ENCODE data around the gene PPP6R3.
A peak's percentile ranks its signal among the peaks of the same experiment; 100 is the strongest.

The PPP6R3 gene

GRCh38 chr11:68560216-68560615 lies 99.7 kb downstream of the PPP6R3 start:
- DNase-seq (ENCODE audit: low spot score): no peak

GRCh38 chr11:68563454-68563853 lies 102.9 kb downstream of the PPP6R3 start:
- no peak for DNase-seq (ENCODE audit: low spot score)

GRCh38 chr11:68564261-68564660 lies 103.7 kb downstream of the PPP6R3 start:
- DNase-seq (ENCODE audit: low spot score): no peak

GRCh38 chr11:68565768-68566167 lies 105.2 kb downstream of the PPP6R3 start:
- DNase-seq (ENCODE audit: low spot score): no peak

GRCh38 chr11:68567553-68567952 lies 107.0 kb downstream of the PPP6R3 start:
- no peak for DNase-seq (ENCODE audit: low spot score)

GRCh38 chr11:68569357-68569756 lies 108.8 kb downstream of the PPP6R3 start:
- DNase-seq (ENCODE audit: low spot score): no peak

- no peak for DNase-seq (ENCODE audit: low spot score)
Measured at GRCh38 chr11:68570691-68571090, 110.1 kb downstream of the PPP6R3 start.

- DNase-seq (ENCODE audit: low spot score): no peak
Measured at GRCh38 chr11:68574308-68574707, 113.8 kb downstream of the PPP6R3 start.

- DNase-seq (ENCODE audit: low spot score): no peak
Measured at GRCh38 chr11:68575025-68575665, 114.6 kb downstream of the PPP6R3 start.

- no peak for DNase-seq (ENCODE audit: low spot score)
Measured at GRCh38 chr11:68579455-68579854, 118.9 kb downstream of the PPP6R3 start.

- DNase-seq (ENCODE audit: low spot score): no peak
Measured at GRCh38 chr11:68581439-68581838, 120.9 kb downstream of the PPP6R3 start.

GRCh38 chr11:68581901-68582300 lies 121.3 kb downstream of the PPP6R3 start:
- no peak for DNase-seq (ENCODE audit: low spot score)

GRCh38 chr11:68582416-68583040 lies 122.0 kb downstream of the PPP6R3 start:
- DNase-seq (ENCODE audit: low spot score): peak; percentile 23

GRCh38 chr11:68583041-68583446 lies 122.5 kb downstream of the PPP6R3 start:
- peak; percentile 37 for DNase-seq (ENCODE audit: low spot score)

GRCh38 chr11:68584097-68584496 lies 123.5 kb downstream of the PPP6R3 start:
- peak; percentile 32 for DNase-seq (ENCODE audit: low spot score)

- no peak for DNase-seq (ENCODE audit: low spot score)
Measured at GRCh38 chr11:68584991-68585524, 124.5 kb downstream of the PPP6R3 start.

GRCh38 chr11:68589547-68590216 lies 129.1 kb downstream of the PPP6R3 start:
- no peak for DNase-seq (ENCODE audit: low spot score)

- DNase-seq (ENCODE audit: low spot score): no peak
Measured at GRCh38 chr11:68591719-68592118, 131.2 kb downstream of the PPP6R3 start.

GRCh38 chr11:68593441-68593840 lies 132.9 kb downstream of the PPP6R3 start:
- DNase-seq (ENCODE audit: low spot score): no peak

GRCh38 chr11:68594123-68594522 lies 133.6 kb downstream of the PPP6R3 start:
- DNase-seq (ENCODE audit: low spot score): no peak

GRCh38 chr11:68596231-68596630 lies 135.7 kb downstream of the PPP6R3 start:
- DNase-seq (ENCODE audit: low spot score): no peak

- DNase-seq (ENCODE audit: low spot score): peak; percentile 61
Measured at GRCh38 chr11:68598816-68599653, 138.5 kb downstream of the PPP6R3 start.
